AG10803 (cell line): Measurements from ENCODE around the gene SLC36A1.

Experiments
- DNase-seq: peaks from one replicate; pipeline ENCODE4 v3.0.0; 2010; ENCODE audit warnings: low read depth
- H3K4me3 ChIP-seq: 2 replicates; pipeline ENCODE4 v1.5.1; 2011; ENCODE audit warnings: mild to moderate bottlenecking, low read length, control low read depth
- TF ChIP-seq, protein P1 (sequence below): conservative IDR thresholded peaks from 2 replicates; pipeline ENCODE4 v1.5.1; 2011; ENCODE audit warnings: mild to moderate bottlenecking, low read length, control low read depth, inconsistent platforms

Gene SLC36A1

DNA sequence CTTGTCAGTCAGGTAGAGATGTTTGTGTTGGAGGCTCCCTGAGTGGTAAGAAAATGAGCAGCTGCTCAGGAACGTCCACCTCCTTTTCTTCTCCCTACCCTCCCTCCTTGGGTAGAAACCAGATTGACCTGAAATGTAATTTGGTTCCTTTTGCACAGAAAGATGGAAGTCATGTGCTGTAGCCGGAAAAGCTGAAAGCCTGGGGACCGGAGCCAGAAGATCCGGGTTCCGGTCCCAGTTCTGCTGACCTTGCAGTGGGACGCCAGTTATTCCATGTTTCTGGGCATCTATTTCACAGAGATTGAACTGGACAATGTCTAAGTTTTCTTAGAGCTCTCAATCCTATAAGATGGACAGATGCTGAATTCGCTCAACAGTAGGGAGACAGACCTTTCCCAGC, 40.1 kb downstream of the SLC36A1 start:
- no peak overlapping the region for H3K4me3 ChIP-seq
- no peak for DNase-seq
- TF ChIP-seq, protein P1, sequence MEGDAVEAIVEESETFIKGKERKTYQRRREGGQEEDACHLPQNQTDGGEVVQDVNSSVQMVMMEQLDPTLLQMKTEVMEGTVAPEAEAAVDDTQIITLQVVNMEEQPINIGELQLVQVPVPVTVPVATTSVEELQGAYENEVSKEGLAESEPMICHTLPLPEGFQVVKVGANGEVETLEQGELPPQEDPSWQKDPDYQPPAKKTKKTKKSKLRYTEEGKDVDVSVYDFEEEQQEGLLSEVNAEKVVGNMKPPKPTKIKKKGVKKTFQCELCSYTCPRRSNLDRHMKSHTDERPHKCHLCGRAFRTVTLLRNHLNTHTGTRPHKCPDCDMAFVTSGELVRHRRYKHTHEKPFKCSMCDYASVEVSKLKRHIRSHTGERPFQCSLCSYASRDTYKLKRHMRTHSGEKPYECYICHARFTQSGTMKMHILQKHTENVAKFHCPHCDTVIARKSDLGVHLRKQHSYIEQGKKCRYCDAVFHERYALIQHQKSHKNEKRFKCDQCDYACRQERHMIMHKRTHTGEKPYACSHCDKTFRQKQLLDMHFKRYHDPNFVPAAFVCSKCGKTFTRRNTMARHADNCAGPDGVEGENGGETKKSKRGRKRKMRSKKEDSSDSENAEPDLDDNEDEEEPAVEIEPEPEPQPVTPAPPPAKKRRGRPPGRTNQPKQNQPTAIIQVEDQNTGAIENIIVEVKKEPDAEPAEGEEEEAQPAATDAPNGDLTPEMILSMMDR: no peak

DNA sequence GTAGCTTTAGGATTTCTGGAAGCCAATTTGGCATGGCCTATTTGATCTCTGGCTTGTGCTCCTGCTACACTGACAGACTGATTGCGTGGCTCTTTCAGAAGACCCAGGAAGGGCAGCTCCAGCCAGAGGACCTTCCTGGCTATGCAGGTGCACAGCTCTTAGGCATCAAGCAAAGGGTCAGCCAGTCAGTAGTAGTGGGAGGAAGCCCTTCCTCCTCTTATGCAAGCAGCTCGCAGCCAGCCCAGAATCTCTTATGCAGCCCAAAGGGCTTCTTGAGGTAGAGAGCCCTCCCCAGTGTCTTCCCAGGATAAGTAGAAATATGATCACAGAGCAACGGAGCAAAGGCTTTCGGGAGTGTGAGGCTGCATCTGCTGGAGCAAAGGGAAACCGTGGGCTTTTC, 43.2 kb downstream of the SLC36A1 start:
- no peak for DNase-seq
- TF ChIP-seq, protein P1: no peak
- no peak overlapping the region for H3K4me3 ChIP-seq

DNA sequence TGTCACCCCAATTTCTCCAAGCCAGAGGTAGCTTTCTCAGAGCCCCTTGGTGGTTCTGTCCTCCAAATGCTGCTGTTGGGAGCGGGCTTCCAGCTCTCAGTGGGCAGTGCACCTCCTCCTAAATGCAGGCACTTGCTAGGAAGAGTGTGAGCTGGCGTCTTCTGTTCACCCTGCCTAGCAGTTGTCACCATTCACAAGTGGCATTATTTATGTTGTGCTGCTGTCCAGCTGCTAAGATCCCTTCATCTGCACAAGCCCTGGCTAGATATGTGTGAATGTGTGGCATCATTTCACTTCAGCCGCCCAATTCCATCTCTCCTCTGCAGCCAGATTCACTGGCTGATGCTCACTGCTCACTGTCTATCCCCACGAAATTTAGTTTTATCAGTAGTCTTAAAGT, 43.7 kb downstream of the SLC36A1 start:
- no peak for DNase-seq
- H3K4me3 ChIP-seq: no peak overlapping the region
- TF ChIP-seq, protein P1: no peak

DNA sequence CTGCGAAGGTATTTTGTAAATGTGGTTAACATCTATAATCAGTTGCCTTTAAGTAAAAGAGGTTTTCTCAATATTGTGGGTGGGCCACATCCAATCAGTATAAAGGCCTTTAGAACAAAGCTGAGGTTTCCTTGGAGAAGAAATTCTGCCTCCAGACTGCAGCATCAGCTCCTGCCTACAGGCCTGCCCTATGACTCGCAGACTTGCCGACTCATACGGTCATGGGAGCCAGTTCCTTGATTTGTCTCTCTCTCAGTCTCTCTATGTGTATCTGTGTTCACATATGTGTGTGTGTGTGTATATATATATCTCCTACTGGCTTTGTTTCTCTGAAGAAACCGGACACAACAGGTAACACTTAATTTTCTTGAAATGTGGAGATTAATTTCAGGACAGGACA, 45.3 kb downstream of the SLC36A1 start:
- DNase-seq: peak; percentile 56
- TF ChIP-seq, protein P1: no peak
- no peak overlapping the region for H3K4me3 ChIP-seq

DNA sequence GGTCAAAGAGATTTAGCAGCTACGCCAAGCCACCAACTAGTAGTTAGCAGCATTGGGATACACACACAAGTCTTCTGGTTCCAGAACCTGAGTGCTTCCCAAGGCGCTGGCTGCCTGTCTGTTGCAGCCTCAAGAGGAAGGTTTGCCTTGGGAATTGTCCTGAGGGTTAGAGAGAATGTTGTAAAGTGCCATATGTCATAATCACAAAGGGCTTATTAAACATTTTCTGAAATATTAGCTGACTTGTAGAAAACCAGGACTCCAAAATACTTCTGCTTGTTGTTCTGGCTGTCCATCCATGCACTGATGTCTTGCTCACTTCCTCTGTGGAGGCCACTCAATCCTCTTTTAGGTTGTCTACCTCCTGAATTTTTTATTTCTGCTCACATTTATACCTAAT, 46.3 kb downstream of the SLC36A1 start:
- H3K4me3 ChIP-seq: no peak overlapping the region
- no peak for DNase-seq
- TF ChIP-seq, protein P1: no peak

DNA sequence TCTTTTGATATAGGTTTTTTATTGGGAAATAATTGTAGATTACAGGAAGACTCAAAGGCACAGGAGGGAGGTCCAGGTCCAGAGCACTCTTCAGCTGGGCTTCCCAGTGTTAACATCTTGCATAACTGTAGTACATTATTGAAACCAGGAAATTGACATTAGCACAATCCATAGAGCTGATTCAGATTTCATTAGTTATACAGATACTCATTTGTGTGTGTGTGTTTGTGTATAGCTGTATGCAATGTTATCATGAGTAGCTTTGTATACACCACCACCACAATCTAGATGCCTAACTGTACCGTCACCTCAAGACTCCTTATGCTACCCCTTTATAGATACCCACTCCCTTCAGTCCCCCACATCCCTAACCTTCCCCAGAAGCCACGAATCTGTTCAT, 47.9 kb downstream of the SLC36A1 start:
- TF ChIP-seq, protein P1: no peak
- no peak for DNase-seq
- no peak overlapping the region for H3K4me3 ChIP-seq

DNA sequence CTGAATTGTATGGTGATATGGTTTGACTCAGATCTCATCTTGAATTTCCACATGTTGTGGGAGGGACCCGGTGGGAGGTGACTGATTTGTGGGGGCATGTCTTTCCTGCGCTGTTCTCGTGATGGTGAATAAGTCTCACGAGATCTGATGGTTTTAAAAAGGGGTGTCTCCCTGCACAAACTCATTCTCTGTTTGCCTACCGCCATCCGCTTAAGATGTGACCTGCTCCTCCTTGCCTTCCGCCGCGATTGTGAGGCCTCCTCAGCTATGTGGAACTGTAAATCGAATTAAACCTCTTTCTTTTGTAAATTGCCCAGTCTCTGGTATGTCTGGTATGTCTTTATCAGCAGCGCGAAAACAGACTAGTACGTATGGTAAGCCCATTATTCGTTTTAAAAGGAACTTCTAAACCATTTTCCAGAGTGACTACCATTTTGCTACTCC, 48.7 kb downstream of the SLC36A1 start:
- DNase-seq: no peak
- no peak overlapping the region for H3K4me3 ChIP-seq
- TF ChIP-seq, protein P1: no peak
